Measurements from ENCODE around the gene URAD. TPM values are rescaled to one million over a fixed set of nuclear protein-coding genes. Genes with fewer than 3 reads are reported as not detected.

The URAD gene
- total RNA-seq, 1 donor: not detected

DNA sequence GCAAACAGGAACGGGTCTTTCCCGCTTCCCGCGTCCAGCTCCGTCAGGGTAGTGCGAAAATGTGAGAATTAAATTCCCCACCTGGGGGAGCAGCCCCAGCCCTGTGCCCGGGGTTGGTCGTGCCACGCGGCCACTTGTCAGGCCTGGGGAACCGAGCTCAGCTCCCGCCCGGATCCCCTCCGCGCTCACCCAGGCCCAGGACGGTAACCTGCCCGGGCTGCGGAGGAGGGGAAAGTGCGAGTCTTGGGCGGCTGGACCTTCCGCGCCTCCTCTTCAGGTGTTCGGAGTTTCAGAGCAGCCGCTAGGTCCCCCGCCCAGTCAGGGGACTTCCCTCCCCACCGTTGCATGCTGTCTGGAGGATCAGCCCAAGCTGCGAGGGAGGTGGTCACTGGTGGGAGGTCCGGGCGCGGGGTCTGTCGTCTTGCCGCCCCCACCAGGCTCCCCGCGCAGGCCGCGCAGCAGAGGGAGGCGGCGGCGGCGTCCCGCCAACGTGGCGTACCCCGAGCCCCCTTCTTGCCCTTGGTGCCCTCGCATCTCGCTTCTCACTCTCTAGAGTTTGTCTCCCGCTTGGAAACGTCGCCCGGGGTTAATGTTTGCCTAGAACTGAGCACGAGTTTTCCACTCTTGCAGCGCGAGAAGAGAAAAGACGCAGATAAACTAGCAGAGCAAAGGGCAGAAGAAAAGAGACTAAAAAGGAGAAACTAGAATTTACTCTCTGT lies 8.1 kb downstream of the URAD start:
- no peak overlapping the region for H3K4me3 ChIP-seq (ENCODE audit: low read depth, low read length)
- TF ChIP-seq, protein P1, sequence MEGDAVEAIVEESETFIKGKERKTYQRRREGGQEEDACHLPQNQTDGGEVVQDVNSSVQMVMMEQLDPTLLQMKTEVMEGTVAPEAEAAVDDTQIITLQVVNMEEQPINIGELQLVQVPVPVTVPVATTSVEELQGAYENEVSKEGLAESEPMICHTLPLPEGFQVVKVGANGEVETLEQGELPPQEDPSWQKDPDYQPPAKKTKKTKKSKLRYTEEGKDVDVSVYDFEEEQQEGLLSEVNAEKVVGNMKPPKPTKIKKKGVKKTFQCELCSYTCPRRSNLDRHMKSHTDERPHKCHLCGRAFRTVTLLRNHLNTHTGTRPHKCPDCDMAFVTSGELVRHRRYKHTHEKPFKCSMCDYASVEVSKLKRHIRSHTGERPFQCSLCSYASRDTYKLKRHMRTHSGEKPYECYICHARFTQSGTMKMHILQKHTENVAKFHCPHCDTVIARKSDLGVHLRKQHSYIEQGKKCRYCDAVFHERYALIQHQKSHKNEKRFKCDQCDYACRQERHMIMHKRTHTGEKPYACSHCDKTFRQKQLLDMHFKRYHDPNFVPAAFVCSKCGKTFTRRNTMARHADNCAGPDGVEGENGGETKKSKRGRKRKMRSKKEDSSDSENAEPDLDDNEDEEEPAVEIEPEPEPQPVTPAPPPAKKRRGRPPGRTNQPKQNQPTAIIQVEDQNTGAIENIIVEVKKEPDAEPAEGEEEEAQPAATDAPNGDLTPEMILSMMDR (IDR thresholded peaks at IDR 0.05; ENCODE audit: insufficient read depth, low read depth, low read length): no peak
- no peak for DNase-seq (ENCODE audit: low read depth)

DNA sequence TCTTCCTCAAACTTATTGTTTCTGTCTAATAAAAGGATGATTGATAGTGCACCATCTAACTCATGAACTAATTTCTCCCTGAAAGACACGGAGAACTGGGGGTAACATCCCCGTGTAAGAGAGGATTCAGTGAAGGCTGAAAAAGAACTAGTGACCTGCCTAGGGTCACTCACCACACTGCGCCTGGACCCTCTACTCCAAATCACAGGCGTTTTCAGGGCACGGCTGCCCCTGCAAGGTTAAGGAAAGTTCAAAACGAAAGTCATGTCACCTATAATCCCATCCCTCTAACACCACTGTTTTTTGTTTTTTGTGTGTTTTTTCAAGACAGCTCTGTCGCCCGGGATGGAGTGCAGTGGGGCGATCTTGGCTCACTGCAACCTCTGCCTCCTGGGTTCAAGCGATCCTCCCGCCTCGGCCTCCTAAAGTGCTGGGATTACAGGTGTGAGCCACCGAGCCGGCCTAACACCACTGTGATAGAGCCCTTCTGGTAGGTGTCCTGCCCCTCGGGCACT lies 8.7 kb downstream of the URAD start:
- no peak for DNase-seq (ENCODE audit: low read depth)
- H3K4me3 ChIP-seq (ENCODE audit: low read depth, low read length): no peak overlapping the region
- TF ChIP-seq, protein P1 (IDR thresholded peaks at IDR 0.05; ENCODE audit: insufficient read depth, low read depth, low read length): no peak

DNA sequence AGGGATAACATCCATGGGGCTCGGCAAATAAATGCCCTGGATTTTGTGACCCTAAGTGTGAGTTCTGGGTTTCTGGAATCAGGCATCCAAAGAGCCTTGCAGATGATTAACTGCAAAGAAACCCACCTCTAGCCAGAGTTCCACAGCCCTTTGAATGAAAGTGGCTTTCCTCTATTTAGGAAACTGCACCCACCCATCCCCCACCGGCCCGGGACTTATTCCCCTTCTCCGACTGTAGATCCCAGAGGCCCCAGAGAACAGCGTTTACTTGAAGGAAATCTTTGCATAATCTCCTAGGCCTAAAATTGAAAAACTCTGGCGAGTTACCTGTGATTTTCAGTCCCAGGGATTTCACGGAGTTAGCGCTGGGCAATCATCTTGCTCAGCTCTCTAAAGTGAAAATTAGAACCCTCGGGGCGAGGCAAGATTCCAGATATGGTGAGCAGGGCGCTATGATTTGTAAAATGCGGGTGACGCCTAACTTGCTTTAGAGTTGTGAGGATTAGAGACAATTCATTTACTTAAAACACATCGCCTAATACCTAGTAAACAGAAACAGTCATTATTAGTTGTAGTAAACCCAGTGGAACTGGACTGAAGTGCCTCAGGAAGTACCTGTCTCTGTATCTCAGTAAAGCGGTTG lies 9.4 kb downstream of the URAD start:
- TF ChIP-seq, protein P1 (IDR thresholded peaks at IDR 0.05; ENCODE audit: insufficient read depth, low read depth, low read length): no peak
- H3K4me3 ChIP-seq (ENCODE audit: low read depth, low read length): no peak overlapping the region
- DNase-seq (ENCODE audit: low read depth): no peak

DNA sequence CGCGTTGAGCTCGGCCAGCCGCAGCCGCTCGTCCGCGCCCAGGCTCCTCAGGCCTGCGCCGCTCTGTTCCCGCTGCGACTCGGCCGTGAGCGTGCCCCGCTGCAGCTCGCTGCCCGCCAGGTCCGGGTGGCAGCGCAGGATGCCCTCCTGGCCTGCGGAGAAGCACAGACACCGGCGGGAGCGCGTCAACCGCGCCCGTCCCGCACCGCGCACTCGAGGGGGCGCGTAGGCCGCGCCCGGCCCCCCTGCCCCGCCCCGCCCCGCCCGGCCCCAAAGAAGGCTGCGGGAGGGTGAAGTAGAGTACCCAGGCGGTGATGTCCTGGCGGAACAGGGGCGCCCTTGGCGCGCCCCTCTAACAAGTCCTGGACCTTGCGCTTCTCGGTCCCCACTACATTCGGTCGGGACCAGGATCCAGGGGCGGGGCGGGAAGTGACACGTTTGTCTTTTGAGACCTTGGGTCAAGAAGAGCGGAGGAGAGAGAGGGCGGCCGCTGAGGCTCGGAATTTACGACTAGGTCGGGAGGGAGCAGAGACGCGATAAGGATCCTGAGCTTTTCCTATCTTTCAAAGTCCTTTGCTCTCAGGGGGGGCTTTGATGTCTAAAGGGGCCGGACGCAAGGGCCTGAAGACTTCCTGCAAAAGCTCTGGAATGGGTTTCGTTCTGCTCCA lies 10.1 kb downstream of the URAD start:
- no peak overlapping the region for H3K4me3 ChIP-seq (ENCODE audit: low read depth, low read length)
- TF ChIP-seq, protein P1 (IDR thresholded peaks at IDR 0.05; ENCODE audit: insufficient read depth, low read depth, low read length): no peak
- no peak for DNase-seq (ENCODE audit: low read depth)

DNA sequence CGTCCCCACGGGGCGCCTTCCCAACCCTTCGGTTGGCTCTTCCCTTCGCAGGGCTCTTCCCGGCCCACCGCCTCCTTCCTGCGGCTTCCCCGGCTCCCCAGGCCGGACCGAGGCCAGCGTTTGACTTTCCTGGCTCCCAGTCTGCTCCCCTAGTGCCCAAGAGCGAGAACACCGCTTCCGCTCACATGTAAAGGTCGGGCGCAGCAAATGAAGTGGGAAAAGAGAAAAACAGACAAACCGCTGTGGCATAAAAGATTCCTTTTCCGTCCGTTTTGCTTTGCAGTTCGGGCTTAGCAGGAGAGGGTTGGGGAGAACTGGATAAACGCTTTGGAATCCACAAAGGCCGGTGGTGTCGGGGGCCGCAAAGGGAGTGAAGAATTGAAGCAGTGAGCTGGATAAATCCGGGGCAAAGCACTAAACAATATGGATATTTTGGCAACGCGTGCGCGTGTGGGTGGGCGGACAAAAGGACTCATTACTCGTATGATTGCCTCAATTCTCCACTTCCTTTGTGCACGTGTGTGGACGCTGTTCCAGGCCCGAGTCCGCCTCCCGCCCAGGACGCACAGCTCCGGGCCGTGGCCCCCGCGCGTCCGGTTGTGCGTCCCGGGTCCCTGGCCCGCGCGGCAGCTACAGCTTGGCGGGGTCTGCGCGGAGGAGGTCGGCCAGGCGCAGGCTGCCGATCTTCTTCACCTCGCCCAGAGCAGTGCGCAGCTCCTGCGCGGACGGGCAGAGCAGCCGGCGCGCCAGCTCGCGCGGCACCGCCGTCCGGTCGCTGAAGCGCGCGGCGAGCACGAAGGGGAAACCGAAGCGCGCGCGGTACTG lies 10.8 kb downstream of the URAD start:
- DNase-seq (ENCODE audit: low read depth): no peak
- H3K4me3 ChIP-seq (ENCODE audit: low read depth, low read length): no peak overlapping the region
- TF ChIP-seq, protein P1 (IDR thresholded peaks at IDR 0.05; ENCODE audit: insufficient read depth, low read depth, low read length): no peak

DNA sequence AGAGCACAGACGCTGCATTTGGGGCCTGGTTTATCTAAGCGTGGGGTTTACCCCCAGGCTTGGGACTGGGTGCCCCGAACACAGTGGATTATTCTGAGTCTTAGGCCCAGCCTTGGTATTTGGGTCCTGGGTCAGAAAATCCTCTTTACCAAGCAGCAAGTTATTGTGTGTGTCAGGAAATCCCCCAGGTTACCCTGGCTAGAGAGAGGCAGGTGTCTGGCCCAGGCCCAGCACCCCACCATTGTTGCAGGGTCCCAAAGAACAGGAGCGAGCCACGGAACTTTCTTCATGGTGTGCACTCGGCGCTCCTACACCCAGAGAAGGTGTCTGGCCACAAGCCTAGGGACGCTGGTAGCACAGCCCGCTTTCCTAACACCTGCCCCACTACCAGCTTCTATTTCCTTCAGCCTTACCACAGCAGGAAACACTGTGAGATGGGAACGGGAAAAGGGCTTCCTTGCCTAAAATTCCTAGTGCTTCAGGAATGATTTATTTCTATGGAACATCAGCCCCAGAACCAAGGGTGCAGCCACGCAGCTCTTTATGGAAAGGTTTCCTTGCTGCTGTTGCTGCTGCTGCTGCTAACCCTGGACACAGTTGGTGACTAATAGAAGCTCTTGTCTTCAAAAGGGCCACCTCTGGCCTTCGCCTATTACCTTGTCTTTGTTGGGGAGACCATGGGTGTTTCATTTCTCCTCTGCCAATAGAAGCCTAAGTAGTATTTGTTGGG lies 12.0 kb downstream of the URAD start:
- no peak for DNase-seq (ENCODE audit: low read depth)
- no peak overlapping the region for H3K4me3 ChIP-seq (ENCODE audit: low read depth, low read length)
- TF ChIP-seq, protein P1 (IDR thresholded peaks at IDR 0.05; ENCODE audit: insufficient read depth, low read depth, low read length): no peak
